MCF 10A (cell line): ENCODE measurements around the gene DNM3. TPM values are rescaled to one million over a fixed set of nuclear protein-coding genes. Genes with fewer than 3 reads are reported as not detected.
A peak's percentile ranks its signal among the peaks of the same experiment; 100 is the strongest.

Source experiments
- BruUV-seq: library from RNA; stranded (reverse); fragments of 400-500 nt; replicated peaks from 2 replicates; lab custom pipeline; 2021; lab: Mats Ljungman, UMichigan
- CTCF ChIA-PET: fragments of 300-600 bp; sonication (Branson Sonifier 250); formaldehyde crosslinking; extraction: SDS; loops from one replicate; lab custom pipeline; 2021; ENCODE audit warnings: antibody characterized with exemption, inconsistent platforms; lab: Yijun Ruan, JAX
- POLR2A ChIA-PET: fragments of 300-600, 350-650 bp; sonication (Branson Sonifier 250); formaldehyde crosslinking; extraction: SDS; loops from one replicate; lab custom pipeline; 2020; ENCODE audit warnings: antibody characterized with exemption, inconsistent platforms; lab: Yijun Ruan, JAX
- DNase-seq: peaks from one replicate; pipeline ENCODE4 v3.0.0-alpha.2; 2018; ENCODE audit not compliant: unreplicated experiment
- H3K27ac Mint-ChIP-seq: one replicate; pipeline ENCODE4 v1.8.0; 2022; ENCODE audit warnings: mild to moderate bottlenecking, low read depth, mixed read lengths; ENCODE audit not compliant: unreplicated experiment
- H3K27me3 Mint-ChIP-seq: one replicate; pipeline ENCODE4 v1.8.0; 2022; ENCODE audit warnings: mixed read lengths; ENCODE audit not compliant: insufficient read depth, unreplicated experiment
- H3K36me3 Mint-ChIP-seq: one replicate; pipeline ENCODE4 v1.8.0; 2022; ENCODE audit warnings: mild to moderate bottlenecking, moderate library complexity, mixed read lengths; ENCODE audit not compliant: insufficient read depth, unreplicated experiment
- H3K4me1 Mint-ChIP-seq: one replicate; pipeline ENCODE4 v1.8.0; 2022; ENCODE audit warnings: mixed read lengths; ENCODE audit not compliant: insufficient read depth, unreplicated experiment
- H3K4me3 Mint-ChIP-seq: one replicate; pipeline ENCODE4 v1.8.0; 2022; ENCODE audit warnings: mild to moderate bottlenecking, moderate library complexity, mixed read lengths; ENCODE audit not compliant: unreplicated experiment
- H3K9me3 Mint-ChIP-seq: one replicate; pipeline ENCODE4 v1.8.0; 2022; ENCODE audit warnings: mixed read lengths; ENCODE audit not compliant: unreplicated experiment
- intact Hi-C: fragments of 100-400 bp; cut with micrococcal nuclease; formaldehyde crosslinking; loops from 2 replicates; pipeline ENCODE4 v1.14.1; 2022
- total RNA-seq: library from RNA; stranded (reverse); gene quantifications from 2 replicates; pipeline ENCODE4 v1.2.3, GENCODE V29; 2022
- TF ChIP-seq, protein P1 (sequence below): fragments of 200-600 bp; IDR thresholded peaks from one replicate; pipeline ENCODE4 v1.8.0; 2022; ENCODE audit warnings: antibody characterized with exemption, mild to moderate bottlenecking; ENCODE audit not compliant: unreplicated experiment

DNM3 gene
- total RNA-seq, 1 experiment from 2014 or later: 0.68 TPM

DNA sequence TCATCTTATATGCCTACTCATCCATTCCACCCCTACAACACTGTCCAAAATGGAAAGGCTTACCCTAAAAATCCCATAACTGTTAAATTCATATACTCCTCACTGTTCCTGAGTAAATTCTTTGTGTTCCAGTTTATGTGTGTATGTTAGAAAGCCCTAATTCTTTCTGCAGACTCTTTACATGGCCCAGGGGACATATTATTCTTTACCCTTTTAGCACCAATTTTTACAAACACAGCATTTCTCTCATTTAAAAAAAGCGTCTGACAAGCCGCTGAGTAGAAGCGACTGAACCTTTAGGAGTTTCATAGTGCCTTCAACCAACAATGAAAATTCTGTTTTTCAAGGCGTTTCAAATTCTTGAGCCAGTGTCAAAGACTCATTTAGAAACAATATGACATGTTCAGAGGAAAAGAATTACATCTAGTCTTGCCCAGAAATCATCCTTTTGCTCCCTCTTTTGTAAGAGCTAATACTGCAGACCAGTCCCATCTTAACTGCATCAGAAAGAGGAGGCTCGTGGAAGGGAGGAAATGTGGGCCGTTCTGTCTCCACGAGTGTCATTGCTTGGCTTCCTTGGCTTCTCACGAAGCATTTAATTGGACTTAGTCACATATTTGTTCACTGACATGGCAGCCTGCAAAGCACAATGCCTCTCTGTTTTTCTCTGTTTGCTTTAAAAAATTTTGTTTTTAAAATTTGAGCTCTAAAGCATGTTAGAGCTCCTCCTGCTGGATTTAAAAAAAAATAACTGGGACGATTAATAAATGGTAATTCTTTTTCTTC lies 557.9 kb downstream of the DNM3 start:
- Mint-ChIP-seq H3K4me1 (peaks cover 33% of the 10 kb centered on the region), H3K4me3 (peak overlapping the region; percentile 26), H3K27me3 (no peaks in the 10 kb centered on the region), H3K27ac (peak overlapping the region; percentile 21), H3K36me3 (peaks cover 6% of the 10 kb centered on the region), H3K9me3 (no peaks in the 10 kb centered on the region)
- DNase-seq: peak; percentile 67
- CTCF ChIA-PET: interaction anchor here (0.5 to 8.5 kb wide), 67 partner anchors 9 to 1077 kb away, joined by 3 to 135 read pairs (median 4); partner anchors contain the start of gene PIGC
- no TSS peak for BruUV-seq
- POLR2A ChIA-PET: interaction anchor here (0.6 to 2.6 kb wide), 19 partner anchors 40 to 598 kb away, joined by 3 to 14 read pairs (median 4); no protein-coding TSS in a partner anchor
- intact Hi-C loops: loop anchor here (1.0 to 2.0 kb wide), 10 partner anchors 30 to 414 kb away; no protein-coding TSS in a partner anchor
- TF ChIP-seq, protein P1, sequence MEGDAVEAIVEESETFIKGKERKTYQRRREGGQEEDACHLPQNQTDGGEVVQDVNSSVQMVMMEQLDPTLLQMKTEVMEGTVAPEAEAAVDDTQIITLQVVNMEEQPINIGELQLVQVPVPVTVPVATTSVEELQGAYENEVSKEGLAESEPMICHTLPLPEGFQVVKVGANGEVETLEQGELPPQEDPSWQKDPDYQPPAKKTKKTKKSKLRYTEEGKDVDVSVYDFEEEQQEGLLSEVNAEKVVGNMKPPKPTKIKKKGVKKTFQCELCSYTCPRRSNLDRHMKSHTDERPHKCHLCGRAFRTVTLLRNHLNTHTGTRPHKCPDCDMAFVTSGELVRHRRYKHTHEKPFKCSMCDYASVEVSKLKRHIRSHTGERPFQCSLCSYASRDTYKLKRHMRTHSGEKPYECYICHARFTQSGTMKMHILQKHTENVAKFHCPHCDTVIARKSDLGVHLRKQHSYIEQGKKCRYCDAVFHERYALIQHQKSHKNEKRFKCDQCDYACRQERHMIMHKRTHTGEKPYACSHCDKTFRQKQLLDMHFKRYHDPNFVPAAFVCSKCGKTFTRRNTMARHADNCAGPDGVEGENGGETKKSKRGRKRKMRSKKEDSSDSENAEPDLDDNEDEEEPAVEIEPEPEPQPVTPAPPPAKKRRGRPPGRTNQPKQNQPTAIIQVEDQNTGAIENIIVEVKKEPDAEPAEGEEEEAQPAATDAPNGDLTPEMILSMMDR: peak; percentile 77

DNA sequence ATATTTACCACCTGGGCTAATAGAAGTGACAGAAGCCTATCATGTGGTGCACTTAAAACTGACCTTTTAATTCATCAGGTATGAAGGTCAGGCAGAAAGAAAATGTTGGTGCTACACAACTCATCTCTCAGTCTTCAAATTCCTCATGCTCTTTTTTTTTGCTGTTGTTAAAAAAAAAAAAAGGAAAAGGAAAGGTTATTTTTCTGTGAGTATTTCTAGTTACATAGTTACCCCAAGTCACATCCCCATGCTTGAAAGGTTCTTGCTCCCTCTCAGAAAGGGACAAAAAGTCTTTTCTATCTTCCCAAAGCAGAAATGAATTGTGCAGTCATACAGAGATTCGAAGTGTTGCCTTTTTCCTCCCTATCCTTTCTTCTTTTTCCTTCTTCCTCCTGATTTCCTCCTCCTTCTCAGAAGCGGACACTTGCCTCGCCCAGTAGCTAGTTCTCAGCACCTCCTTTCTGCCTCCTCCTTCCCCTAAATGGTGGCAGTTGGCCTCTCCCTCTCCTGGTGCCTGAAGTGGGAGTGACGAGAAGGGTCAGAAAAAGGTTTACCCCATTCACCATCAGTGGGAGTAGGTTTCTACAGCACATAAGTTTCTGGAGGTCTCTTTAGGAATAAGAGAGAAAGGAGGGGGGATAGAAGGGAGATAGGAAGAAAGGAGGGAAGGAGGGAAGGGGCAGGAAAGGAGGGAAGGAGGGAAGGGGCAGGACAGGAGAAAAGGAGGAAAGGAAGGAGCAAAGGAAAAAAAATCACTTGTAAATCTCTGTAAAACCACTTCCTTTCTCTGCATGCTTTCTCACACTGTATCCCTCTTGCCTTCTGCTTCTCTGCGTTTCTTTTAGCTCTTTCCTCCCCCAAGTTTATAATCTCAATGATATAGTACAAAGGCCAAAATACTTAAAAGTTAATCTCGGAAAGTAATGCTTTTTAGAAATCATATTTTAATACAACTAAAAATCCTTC lies 558.7 kb downstream of the DNM3 start:
- DNase-seq: no peak
- Mint-ChIP-seq H3K4me3 (no peak overlapping the region), H3K27ac (peak overlapping the region; percentile 21), H3K36me3 (peaks cover 6% of the 10 kb centered on the region), H3K9me3 (no peaks in the 10 kb centered on the region), H3K4me1 (peaks cover 24% of the 10 kb centered on the region), H3K27me3 (no peaks in the 10 kb centered on the region)
- TF ChIP-seq, protein P1: no peak
- intact Hi-C loops: loop anchor here (1.0 to 2.0 kb wide), 10 partner anchors 29 to 415 kb away; no protein-coding TSS in a partner anchor
- CTCF ChIA-PET: interaction anchor here (0.5 to 8.5 kb wide), 67 partner anchors 8 to 1076 kb away, joined by 3 to 135 read pairs (median 5); partner anchors contain the start of gene PIGC
- POLR2A ChIA-PET: interaction anchor here (0.6 to 2.6 kb wide), 15 partner anchors 41 to 599 kb away, joined by 3 to 14 read pairs (median 4); no protein-coding TSS in a partner anchor
- no TSS peak for BruUV-seq

DNA sequence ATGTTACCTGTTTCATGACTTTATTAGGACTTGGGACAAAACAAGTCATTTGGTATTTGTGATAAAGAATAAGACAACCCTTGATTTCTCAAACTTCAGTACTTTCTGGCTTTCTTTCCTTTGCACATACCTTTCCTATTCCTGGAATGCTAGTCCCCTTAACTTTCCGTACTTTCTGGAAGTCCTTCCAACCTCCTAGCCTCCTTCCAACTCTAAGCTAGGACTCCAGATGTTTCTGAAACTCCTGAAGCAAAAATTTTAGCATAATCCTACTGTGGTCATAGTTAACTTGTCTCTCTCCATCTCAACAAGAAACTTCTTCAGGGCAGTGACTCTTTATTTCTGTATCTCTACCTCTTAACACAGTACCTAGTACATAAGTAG lies 559.4 kb downstream of the DNM3 start:
- intact Hi-C loops: no loop called here
- H3K4me1 Mint-ChIP-seq: peaks cover 23% of the 10 kb centered on the region
- POLR2A ChIA-PET: interaction anchor here (2.6 kb wide), 1 partner anchor 398 kb away, joined by 14 read pairs; no protein-coding TSS in a partner anchor
- no peak overlapping the region for H3K4me3 Mint-ChIP-seq
- no peaks in the 10 kb centered on the region for H3K27me3 Mint-ChIP-seq
- no peaks in the 10 kb centered on the region for H3K9me3 Mint-ChIP-seq
- CTCF ChIA-PET: interaction anchor here (0.5 to 8.5 kb wide), 19 partner anchors 15 to 615 kb away, joined by 3 to 135 read pairs (median 5); no protein-coding TSS in a partner anchor
- BruUV-seq: no TSS peak
- DNase-seq: no peak
- H3K27ac Mint-ChIP-seq: no peak overlapping the region
- peaks cover 6% of the 10 kb centered on the region for H3K36me3 Mint-ChIP-seq
- TF ChIP-seq, protein P1: no peak
